Activated T-helper 1 cell treated with anti-CD3 and anti-CD28 coated beads, Interleukin-2, amount 50 U/mL, for 16 hours (primary cell): Measurements from ENCODE around the gene SMR3B.

ENCODE experiments used
- DNase-seq, 2 donors: peaks; one replicate each; pipeline ENCODE4 v3.0.0-alpha.2; 2020; ENCODE audit warnings: low read depth in 1 of 2, low spot score in 1 of 2

The SMR3B gene

DNA sequence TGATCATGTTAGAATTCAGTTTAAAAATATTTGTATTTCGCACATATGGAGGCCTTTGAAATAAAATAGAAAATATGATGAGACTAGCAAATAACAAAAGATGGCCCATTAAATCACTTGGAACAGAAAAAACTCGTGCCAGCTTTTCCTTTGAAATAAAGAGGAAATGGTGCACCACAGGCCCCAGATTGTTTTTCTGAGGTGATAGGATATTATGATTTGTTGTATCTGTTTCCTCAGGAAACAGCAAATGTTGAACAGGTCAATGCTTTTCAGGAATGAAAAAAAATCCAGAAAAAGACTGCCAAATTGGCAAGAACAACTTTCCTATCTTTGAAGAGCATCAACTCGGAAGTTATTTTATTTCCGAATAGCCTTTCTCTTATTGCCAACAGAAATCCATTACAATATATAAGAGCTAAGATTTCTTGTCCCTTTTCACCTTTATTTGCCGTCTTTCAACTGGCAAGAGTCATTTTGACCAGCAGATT, at the start of gene SMR3B:
Gene SMR3B (plus strand): TSS at position 441 of the 491 bp plus-strand sequence. CDS start 1,380 bp downstream, outside the sequence.
- no peak for DNase-seq

DNA sequence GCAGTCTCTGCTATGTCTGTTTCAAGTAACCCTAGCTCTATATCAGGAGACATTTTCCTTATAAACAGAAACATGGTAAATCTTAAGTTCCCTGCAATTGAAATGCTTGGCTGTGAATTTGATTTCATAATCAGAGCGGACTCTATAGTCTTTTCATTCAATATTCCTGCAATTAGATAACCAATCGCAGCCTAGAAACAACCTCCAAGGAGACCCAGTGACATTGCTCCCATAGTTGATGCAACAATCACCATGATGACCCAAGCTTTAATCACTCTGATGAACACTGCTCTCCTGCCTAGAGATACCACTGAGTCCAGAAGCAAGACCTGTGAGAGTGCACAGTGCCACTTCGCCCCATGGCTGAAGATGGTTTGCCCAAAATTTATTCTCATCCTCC, 48.2 kb upstream of the SMR3B start, which contains the start of gene CABS1:
Gene CABS1 (plus strand): TSS at position 301 of the 400 bp plus-strand sequence. CDS start 59 bp downstream, at position 360.
- no peak for DNase-seq

DNA sequence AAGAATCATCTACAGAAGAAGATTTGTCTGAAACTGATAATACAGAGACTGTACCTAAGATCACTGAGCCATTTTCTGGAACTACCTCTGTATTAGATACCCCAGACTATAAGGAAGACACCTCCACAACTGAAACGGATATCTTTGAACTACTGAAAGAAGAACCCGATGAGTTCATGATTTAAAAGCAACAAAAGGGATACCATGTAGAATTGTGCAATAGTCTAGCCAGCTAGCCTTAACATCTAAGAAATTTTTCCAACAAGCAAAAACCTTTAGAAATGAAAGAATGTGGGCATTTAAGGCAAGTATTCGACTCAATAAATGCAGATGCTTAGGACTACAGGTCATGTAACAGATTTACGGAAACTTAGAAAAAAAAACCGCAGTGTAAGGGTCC, 46.9 kb upstream of the SMR3B start:
- no peak for DNase-seq

DNA sequence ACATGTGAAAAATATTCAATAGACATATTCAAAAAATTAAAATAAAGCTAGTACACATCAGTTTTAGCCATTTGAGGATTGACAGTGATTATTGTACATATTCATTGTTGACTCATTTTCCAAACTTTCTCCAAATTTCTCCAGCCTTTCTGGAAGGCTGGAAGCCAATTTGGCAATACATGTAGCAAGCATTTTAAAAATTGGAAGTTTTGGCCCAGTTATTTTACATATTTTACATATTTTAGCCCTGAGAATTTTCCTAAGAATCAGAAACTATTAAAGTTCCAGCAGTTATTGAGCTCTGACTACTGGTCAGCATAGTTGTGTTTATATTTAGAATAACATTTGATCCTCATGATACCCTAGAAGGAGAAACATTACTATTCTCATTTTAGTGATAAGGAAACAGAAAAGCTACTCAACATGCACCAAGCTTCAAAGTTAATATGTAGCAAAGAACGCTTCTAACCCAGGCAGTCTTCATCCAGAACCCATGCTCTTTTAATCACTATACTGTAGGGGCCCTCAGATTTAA, 45.0 kb upstream of the SMR3B start:
- no peak for DNase-seq

DNA sequence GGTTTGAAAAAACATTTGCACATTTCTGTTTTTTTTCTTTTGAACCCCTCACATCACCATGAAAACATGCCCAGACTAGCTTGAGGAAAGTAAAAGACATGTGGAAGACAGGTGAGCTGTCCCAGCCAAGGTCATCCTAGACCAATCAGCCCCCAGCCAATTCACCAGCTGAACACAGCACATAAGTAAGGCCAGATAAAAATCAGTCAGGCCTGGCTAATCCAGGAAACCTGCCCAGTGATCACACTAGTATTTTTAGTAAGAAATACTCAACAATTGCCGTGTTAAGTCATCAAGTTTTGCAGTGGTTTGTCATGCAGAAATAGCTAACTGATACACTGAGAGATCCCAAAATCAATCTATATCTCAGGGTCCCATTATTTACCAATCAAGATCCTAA, 26.7 kb upstream of the SMR3B start:
- DNase-seq = no peak

DNA sequence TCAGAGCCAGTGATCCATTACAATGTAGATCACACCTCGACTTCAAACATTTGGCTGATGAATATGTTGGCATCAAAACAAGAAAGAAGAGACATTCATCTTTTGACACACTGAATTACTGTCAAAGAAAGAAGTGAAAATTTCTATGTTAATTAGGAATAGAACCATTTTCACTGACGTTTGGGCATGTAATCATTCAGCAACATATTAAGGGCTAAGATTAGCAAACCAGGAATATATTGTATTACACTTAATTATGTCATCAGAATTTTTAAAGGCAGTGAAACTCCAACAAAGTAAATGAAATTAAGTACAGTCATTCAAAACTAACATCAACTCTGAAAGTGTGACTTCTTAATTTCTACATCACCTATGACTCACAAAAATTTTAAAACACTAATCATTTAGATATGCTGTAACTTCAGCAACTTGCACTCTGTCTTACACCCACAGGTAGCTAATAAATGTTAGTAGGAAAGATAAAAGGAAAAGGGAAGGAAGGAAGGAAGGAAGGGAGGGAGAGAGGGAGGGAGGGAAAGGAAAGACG, 23.7 kb upstream of the SMR3B start:
- no peak for DNase-seq

DNA sequence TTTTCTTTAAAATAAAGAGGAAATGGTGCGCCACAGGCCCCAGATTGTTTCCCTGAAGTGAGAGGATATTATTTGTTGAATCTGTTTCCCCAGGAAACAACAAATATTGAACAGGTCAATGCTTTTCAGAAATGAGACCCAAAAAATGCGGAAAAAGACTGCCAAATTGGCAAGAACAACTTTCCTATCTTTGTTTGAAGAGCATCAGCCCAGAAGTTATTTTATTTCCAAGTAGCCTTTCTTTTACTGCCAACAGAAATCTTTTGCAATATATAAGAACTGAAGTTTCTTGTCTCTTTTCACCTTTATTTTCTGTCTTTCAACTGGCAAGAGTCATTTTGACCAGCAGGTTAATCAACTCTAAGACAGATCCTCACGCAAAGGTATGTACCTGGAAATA, 22.5 kb upstream of the SMR3B start, which contains the start of gene SMR3A:
Gene SMR3A (plus strand): TSS at position 301 of the 400 bp plus-strand sequence. CDS start 1,356 bp downstream, outside the sequence.
- DNase-seq = no peak

DNA sequence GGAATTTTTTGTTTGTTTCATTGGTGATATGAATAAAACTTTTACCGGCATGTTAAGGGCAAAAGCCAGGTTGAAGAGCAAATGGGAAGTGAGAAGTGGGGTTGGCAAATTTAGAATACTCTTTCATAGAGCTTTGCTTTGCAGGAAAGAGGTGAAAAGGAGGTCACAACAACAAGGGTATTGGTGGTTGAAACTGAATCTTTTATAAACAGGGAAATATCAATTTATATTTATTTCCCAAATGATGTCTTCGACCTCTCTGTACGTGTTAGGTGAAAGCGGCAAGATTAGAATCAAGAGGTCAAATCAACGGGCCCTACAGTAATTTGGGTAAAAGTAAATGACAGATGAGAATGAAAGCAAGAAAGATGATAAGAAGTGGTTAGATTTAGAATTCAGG, 18.9 kb upstream of the SMR3B start:
- DNase-seq = no peak

DNA sequence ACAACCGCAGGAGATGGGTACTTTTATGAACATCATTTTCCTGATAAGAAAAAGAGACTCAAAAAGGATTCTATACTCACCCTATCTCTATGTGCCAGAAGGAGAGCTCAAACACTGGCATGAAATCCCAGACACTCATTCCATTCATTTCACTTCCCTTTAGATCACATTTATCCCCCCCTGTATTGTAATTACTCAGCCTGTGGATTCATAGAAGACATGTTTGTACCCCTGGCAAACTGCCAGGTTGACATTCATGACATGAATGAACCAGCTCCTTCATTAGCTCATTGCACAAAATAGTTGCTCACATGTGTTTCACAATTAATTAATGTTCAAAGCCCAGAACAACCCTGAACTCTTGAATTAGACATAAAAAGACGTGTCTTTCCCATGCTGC, 17.5 kb upstream of the SMR3B start:
- DNase-seq = no peak

DNA sequence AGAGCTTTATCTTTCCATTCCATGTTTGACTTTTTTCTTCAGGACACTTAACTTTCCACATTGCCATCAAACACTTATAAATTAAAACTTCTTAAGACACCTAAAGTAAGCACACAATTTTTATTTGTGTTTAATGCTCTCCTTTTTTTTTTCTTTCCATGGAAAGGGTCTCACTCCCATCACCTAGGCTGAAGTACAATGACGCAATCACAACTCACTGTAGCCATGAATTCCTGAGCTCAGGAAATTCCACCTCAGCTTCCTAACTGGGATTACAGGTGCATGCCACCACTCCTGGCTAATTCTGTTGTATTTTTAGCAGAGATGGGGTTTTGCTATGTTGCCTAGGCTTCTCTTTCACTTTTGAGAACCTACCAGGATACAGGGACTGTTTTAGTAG, 15.1 kb upstream of the SMR3B start:
- DNase-seq = no peak

DNA sequence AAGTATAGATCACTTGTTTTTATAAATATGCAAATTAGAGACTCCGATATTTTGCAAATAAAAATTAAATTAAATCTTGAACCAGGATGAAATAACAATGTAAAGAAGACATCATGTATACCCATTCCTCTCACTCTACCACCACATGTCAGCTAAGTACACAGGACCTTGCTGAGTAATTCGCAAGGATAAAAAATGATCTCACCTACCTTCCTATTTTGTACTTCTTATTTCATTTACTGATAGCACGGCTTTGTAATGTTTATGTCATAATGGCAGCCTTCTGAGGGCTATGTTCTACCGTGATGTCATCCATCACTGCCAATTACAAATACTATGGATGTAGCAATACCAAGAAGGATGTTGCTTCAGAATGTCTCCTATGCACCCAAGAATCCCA, 10.9 kb upstream of the SMR3B start:
- DNase-seq = no peak

DNA sequence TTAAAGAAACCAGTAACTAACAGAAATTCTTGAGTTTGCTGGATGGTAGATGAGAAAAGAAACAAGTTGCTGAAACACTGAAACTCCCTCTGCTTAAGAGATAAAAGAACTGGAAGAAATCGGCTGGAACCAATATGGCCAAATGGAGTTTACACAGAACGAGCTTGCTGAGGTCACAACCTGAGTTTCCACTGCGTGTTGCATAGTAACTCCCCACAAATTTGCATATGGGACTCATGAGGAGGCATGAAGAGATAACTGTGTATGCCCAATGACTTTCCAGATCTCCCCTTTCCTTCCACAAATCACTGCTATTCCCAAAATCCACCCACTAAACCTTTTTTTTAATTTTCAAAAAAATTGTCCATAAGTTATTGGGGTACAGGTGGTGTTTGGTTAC, 10.2 kb upstream of the SMR3B start:
- no peak for DNase-seq

DNA sequence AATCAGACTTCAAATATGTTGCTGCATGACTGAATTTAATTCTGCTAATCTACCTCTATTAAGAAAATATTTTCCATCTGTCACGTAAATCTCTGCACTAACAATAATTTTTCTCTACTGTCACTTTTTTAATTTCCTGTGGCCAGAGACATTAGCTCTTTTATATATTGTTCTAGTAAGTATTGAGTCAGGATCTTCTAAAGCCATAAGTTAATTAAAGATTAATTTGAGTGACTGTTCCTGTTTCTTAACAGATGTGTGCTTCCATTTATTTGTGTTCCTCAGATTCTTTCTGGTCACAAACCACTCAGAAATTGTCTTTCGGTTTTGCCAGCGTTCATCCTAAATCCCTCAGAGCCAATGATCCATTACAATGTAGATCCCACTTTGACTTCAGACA, 2.4 kb upstream of the SMR3B start:
- no peak for DNase-seq

DNA sequence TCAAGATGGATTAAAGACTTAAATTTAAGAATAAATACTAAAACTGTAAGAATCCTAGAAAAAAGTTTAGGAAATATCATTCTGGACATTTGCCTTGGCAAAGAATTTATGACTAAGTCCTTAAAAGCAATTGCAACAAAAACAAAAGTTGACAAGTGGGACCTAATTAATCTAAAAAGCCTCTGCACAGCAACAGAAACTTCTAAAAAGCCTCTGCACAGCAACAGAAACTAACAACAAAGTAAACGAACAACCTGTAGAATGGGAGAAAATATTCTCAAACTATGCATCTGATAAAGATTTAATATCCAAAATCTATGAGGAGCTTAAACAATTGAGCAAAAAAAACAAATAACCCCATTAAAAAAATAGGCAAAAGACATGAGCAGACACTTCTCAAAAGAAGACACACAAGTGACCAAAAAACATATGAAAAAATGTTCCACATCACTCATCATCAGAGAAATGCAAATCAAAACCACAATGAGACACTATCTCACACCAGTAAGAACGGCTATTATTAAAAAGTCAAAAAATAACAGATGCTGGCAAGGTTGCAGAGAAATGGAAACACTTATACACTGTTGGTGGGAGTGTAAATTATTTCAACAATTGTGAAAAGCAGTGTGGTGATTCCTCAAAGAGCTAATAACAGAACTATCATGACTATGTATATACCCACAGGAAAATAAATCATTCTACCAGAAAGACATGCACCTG, 9.3 kb downstream of the SMR3B start:
- DNase-seq = no peak

DNA sequence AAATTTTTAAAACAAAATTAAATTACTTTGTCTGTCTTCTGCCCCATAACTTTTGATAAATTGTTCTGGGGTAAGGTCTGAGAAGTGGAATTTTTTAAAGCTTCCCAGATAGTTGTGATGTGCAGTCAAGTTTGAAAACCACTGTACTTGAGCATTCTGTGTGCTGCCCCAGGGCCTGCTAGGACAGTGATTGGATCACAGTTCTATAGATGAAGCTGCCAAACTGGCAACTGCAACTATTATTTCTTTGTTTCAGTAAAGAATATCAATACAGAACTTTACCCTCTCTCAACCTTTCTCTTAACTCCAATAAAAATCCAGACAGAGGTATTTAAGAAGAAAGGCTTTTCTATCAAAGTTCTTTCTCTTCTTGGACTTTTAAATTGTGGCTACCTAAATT, 14.6 kb downstream of the SMR3B start, which contains the start of gene OPRPN:
Gene OPRPN (plus strand): TSS at position 361 of the 400 bp plus-strand sequence. CDS start 1,346 bp downstream, outside the sequence.
- no peak for DNase-seq

DNA sequence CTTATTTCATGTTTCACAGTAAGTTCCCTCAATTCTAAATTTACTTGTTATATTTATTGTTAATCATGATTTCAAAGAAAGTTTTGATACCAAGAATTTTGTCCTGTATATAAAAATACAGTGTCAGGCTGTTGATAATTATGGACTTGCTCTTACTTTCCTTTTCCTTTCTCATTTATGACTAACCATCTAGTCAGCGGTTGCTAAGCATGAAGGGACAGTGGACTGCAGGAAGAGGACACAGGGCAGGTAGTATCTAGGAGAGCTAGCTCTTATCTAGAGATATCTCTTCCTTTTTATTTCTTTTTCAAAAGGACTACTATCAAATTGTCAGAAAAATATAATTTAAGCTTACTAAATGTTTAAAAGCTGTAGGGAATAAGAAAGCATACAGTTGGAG, 16.4 kb downstream of the SMR3B start:
- DNase-seq = no peak

DNA sequence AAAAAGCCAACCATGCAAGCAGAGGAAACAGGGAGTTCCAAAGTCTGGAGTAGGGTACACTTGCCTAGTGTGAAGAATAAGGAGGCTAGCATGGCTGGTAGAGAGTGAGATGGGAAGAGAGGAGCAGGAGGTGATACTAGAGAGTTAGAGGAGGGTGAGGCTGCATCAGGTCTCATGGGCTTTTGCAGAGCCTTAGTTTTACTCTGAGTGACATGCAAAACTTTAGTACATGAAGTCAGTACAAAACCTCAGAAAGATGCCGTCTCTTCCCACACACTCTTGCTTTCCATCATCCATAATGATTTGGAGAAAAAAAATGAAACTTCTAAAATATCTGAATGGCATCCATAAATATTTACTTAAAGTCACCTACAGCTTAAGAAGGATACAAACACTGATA, 19.8 kb downstream of the SMR3B start:
- no peak for DNase-seq

DNA sequence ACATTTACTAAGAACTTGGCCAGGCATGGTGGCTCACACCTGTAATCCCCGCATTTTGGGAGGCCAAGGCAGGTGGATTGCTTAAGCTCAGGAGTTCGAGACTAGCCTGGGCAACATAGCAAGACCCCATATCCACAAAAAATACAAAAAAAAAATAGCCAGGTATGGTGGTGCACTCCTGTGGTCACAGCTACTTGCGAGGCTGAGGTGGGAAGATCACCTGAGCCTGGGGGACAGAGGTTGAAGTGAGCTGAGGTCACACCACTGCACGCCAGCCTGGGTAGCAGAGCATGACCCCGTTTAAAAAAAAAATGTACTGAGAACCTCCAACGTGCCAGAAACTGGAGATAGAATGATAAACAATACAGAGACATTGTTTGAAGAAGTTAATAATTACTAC, 22.8 kb downstream of the SMR3B start:
- no peak for DNase-seq

DNA sequence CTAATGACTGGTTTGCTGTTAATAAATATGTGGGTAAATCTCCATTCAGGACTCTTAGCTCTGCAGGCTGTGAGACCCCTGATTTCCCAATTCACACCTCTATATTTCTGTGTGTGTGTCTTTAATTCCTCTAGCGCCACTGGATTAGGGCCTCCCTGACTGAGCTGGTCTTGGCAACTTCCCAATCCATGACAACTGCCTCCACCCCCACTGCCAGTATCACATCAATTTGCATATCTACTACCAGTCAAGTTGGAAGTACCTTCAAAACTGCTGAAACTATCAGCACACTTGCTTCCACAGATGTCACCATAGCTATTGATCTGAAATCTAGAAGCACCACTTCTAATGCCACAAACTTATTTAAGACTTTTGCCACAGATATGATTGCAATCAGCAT, 42.4 kb downstream of the SMR3B start:
- DNase-seq = no peak

DNA sequence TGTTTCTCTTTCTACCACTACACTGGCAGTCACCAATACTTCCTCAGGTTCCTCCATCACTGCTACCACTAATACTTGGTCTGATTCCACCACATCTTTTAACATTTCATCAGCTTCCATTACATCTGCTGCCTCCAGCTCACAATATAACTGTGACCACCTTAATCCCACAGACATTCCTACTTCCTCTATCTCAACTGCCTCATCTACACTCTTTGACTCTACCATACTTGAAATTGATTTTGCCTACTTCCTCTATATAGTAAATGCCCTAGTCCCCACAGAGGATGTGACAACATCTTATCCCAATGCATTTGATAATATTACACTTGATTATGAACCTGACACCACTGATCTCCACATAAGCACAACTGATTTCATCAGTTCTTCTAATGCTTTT, 43.9 kb downstream of the SMR3B start:
- DNase-seq = no peak

DNA sequence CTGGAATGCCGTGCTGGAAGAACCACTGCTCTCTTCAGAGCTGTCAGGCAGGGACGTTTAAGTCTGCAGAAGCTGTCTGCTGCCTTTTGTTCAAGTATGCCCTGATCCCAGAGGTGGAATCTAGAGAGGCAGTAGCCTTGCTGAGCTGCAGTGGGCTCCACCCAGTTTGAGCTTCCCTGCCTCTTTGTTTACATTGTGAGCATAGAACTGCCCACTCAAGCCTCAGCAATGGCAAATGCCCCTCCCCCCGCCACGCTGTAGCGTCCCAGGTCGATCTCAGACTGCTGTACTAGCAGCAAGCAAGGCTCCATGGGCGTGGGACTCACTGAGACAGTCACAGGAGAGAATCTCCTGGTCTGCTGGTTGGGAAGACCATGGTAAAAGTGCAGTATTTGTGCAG, 54.3 kb downstream of the SMR3B start:
- no peak for DNase-seq
